ENCODE measurements around the gene FMO1.
"Not testable (repeated sequence)": the region's sequence is repeated elsewhere in the genome, so short reads cannot be mapped to it uniquely, and the experiment has no call there.

FMO1 gene

GRCh38 chr1:171280599-171280998, 32.3 kb downstream of the FMO1 start:
- no peak for DNase-seq (ENCODE audit: low read depth in 2 of 2)

GRCh38 chr1:171286032-171286705, 37.9 kb downstream of the FMO1 start:
- no peak for DNase-seq (ENCODE audit: low read depth in 2 of 2)

GRCh38 chr1:171290621-171291020, 42.3 kb downstream of the FMO1 start:
- DNase-seq (ENCODE audit: low read depth in 2 of 2), result no peak

GRCh38 chr1:171292799-171293198, 44.5 kb downstream of the FMO1 start:
- no peak for DNase-seq (ENCODE audit: low read depth in 2 of 2)

- DNase-seq (ENCODE audit: low read depth in 2 of 2), result not testable (repeated sequence)
These were observed 47.1 kb downstream of the FMO1 start for GRCh38 chr1:171295383-171295782.

DNA sequence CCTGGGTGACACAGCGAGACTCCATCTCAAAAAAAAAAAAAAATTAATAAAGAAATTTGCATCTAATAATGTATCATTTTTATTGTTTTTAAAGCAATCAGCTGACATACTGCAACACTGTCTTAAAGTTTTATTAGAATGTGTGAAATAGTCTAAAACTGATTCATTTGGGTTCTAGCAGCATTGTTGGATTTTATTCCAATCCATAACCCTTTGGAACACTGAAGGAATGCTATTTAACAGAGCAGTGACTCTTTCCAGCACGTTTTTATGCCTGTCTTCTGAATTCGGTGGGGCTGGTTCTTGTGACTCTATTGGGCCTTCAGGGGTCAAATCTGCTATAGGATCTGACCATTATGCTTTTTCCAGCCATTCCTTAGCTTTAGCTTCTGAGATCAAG, 47.5 kb downstream of the FMO1 start:
- DNase-seq (ENCODE audit: low read depth in 2 of 2), result no peak

GRCh38 chr1:171296897-171297296, 48.6 kb downstream of the FMO1 start:
- no peak for DNase-seq (ENCODE audit: low read depth in 2 of 2)

DNA sequence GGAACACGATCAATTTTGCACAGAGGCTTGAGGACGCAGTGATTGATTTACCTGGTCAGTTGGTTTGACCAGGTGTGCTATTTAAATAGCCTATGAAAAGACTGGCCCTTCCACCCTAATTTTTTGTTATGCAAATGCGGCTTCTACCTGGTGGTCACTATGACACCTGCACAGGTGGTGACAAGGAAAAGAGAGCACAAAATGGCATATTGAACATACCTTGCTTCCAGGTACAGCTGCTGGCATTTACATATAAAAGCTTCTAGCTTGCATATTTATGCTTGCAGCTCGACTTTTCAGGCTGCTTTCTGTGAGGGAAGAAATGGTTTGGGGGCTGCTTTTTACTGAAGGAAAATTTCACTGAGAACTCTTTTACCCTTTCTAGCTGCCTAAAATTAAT, 50.4 kb downstream of the FMO1 start:
- no peak for DNase-seq (ENCODE audit: low read depth in 2 of 2)

DNA sequence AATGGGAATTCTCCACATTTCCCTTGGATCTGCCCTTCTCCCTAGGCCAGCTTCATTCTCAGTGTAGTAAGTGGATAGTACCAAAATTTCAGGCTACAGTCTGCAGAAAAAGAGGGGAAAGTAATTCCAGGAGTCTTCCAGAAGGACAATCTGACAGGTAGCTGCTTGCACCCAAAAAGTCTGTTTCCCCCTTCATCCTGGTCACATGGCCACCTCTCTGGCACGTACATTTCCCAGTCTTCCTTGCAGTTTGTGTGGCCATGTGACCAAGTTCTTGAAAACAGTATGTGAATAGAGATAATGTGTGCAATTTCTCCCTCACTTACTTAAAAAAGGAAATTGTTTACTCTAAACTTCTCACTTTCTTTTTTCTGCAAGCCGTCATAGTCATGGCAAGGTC, 51.0 kb downstream of the FMO1 start:
- no peak for DNase-seq (ENCODE audit: low read depth in 2 of 2)

GRCh38 chr1:171300401-171300800, 52.1 kb downstream of the FMO1 start:
- no peak for DNase-seq (ENCODE audit: low read depth in 2 of 2)

- no peak for DNase-seq (ENCODE audit: low read depth in 2 of 2)
These were observed 62.4 kb downstream of the FMO1 start for GRCh38 chr1:171310661-171311087.

DNA sequence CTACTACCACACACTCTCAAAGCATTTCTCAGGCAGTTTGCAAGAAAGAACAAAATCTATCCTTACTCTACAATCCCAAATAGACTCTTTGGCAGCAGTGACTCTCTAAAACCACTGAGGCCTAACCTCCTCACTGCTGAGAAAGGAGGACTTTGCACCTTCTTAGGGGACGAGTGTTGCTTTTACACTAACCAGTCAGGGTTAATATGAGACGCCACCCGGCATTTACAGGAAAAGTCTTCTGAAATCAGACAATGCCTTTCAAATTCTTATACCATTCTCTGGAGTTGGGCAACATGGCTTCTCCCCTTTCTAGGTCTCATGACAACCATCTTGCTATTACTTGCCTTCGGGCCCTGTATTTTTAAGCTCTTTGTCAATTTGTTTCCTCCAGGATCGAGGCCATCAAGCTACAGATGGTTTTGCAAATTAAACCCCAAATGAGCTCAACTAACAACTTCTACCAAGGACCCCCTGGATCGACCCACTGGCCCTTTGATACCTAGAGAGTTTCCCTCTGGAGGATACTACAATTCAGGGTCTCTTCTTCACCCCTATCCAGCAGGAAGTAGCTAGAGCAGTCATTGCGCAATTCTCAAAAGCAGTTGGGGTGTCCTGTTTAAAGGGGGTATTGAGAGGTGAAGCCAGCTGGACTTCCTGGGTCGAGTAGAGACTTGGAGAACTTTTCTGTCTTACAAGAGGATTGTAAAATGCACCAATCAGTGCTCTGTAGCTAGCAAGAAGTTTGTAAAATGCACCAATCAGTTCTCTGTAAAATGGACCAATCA, 63.7 kb downstream of the FMO1 start:
- no peak for DNase-seq (ENCODE audit: low read depth in 2 of 2)

- no peak for DNase-seq (ENCODE audit: low read depth in 2 of 2)
These were observed 65.1 kb downstream of the FMO1 start for GRCh38 chr1:171313319-171313834.

DNA sequence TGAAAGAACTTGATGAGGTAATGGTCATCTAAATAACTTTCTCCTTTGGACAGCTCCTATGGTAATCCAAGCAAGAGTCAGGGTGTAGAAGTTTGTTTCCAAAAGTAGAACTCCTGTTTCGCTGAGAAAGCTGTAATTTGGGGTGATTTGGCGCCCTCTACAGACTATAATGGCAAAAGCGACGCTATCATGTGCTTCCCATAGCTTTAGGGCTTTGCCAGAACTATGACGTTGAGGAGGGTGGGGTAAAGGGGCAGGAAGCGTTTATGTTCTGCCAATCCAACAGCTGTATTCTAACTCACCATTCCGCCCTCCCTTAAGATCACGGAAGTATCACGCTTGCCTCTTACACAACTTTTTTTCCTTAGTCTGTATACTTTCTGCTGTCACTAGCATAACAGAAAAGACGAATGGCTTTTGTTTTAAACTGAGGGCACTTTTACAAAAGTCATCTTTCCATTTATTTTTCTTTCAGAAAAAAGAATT, 65.6 kb downstream of the FMO1 start, which contains the start of gene FMO4:
Gene FMO4 (plus strand): TSS at position 349 of the 486 bp plus-strand sequence. CDS start 5,643 bp downstream, outside the sequence.
- DNase-seq (ENCODE audit: low read depth in 2 of 2), result peak; percentile 41 to 59

GRCh38 chr1:171329251-171329650, 81.0 kb downstream of the FMO1 start:
- DNase-seq (ENCODE audit: low read depth in 2 of 2), result no peak

DNA sequence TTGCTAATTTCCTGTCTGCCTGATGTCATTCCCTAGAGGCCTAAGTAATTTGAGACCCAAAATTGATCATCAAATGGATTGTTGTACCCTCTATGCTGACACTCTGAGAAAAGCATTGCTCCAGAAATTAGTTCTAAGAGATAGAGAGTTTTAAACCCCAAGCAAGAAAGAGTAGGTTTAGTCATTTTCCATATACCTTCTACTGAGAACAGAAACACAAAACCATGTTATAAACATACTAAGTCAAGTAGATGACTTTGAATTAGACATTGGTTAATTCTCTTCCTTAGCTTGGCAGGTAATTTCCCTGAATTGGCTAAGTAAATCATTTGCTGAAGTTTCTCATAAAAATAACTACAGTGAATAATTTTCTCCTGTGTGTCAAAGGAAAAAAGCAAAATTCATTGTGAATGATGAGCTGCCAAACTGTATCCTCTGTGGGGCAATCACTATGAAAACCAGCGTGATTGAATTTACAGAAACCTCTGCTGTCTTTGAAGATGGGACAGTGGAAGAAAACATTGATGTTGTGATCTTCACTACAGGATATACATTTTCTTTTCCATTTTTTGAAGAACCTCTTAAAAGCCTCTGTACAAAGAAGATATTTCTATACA, 85.8 kb downstream of the FMO1 start:
- no peak for DNase-seq (ENCODE audit: low read depth in 2 of 2)
